HepG2 (cell line): Measurements from ENCODE around the gene EIF5B. TPM values are rescaled to one million over a fixed set of nuclear protein-coding genes. Genes with fewer than 3 reads are reported as not detected.

ENCODE experiments used
- ATAC-seq: fragments of 200-7000 bp; cut with Tn5 transposase; 3 replicates; pipeline ENCODE4 v1.9.1; 2020; ENCODE audit warnings: mild to moderate bottlenecking, moderate library complexity
- BruUV-seq: library from RNA; stranded (reverse); fragments of 400-500 nt; replicated peaks from 2 replicates; lab custom pipeline; 2021; lab: Mats Ljungman, UMichigan
- CTCF ChIA-PET: fragments of 300-600 bp; formaldehyde crosslinking; extraction: SDS; loops from one replicate; lab custom pipeline; 2021; ENCODE audit warnings: low total read pairs, inconsistent platforms, low intra/inter-chr PET ratio; lab: Yijun Ruan, JAX
- POLR2A ChIA-PET: fragments of 350-600 bp; sonication (Branson Sonifier 250); formaldehyde crosslinking; loops from one replicate; lab custom pipeline; 2020; ENCODE audit warnings: antibody characterized with exemption, inconsistent platforms; lab: Yijun Ruan, JAX
- DNase-seq: peaks from one replicate; pipeline ENCODE4 v3.0.0-alpha.2; 2015; ENCODE audit warnings: low spot score
- FAIRE-seq: peaks from 3 replicates; lab custom pipeline; 2011; peaks lifted over from hg19 to GRCh38; lab: Jason Lieb, UNC
- H2AFZ ChIP-seq: one replicate; pipeline ENCODE4 v1.6.1; 2011; ENCODE audit warnings: low read length, inconsistent platforms
- H3K27ac ChIP-seq: fragments of 300-600 bp; 3 replicates; pipeline ENCODE4 v1.8.0; 2011; ENCODE audit warnings: mixed run types, mild to moderate bottlenecking, mixed read lengths, low read length, inconsistent platforms; ENCODE audit not compliant: insufficient read depth; ENCODE audit errors: extremely low read length
- H3K27me3 ChIP-seq, 2 experiments: fragments of 200-600 bp in 1 of 2; 2 replicates in 1 of 2; 3 replicates in 1 of 2; pipeline versions ENCODE4 v1.6.0 to v1.8.0; 2011; ENCODE audit warnings: low read length in 2 of 2, mild to moderate bottlenecking in 2 of 2, moderate library complexity in 2 of 2, inconsistent platforms in 1 of 2; ENCODE audit not compliant: insufficient read depth in 2 of 2, control insufficient read depth in 1 of 2
- H3K36me3 ChIP-seq, 2 experiments: fragments of 200-600 bp in 1 of 2; replicated peaks in 1 of 2; 2 replicates in 1 of 2; 3 replicates in 1 of 2; pipeline versions ENCODE4 v1.5.1 to v1.8.0; 2011; ENCODE audit warnings: low read length in 2 of 2, inconsistent platforms in 1 of 2; ENCODE audit not compliant: insufficient read depth in 2 of 2, control insufficient read depth in 1 of 2
- H3K4me1 ChIP-seq: 2 replicates; pipeline ENCODE4 v1.5.1; 2012; ENCODE audit warnings: low read length, inconsistent platforms; ENCODE audit not compliant: insufficient read depth
- H3K4me2 ChIP-seq: 2 replicates; pipeline ENCODE4 v1.6.0; 2011; ENCODE audit warnings: low read depth, low read length, inconsistent platforms
- H3K4me3 ChIP-seq, 3 experiments: fragments of 200-600 bp in 1 of 3; sonication (generic), shearing (Covaris generic) in 1 of 3; replicated peaks in 1 of 3; 2 replicates each; pipeline ENCODE4 v1.5.1; 2011 to 2016; ENCODE audit warnings: low read length in 3 of 3, inconsistent platforms in 2 of 3, low read depth in 2 of 3, mild to moderate bottlenecking in 2 of 3, control low read depth in 1 of 3, mixed read lengths in 1 of 3; ENCODE audit not compliant: insufficient read depth in 1 of 3
- H3K79me2 ChIP-seq: one replicate; pipeline ENCODE4 v1.6.1; 2011; ENCODE audit warnings: low read length, inconsistent platforms; ENCODE audit not compliant: insufficient read depth
- H3K9ac ChIP-seq: 2 replicates; pipeline ENCODE4 v1.6.0; 2011; ENCODE audit warnings: mild to moderate bottlenecking, low read depth, low read length, inconsistent platforms; ENCODE audit not compliant: insufficient read depth
- H3K9me3 ChIP-seq: 2 replicates; pipeline ENCODE4 v1.5.1; 2012; ENCODE audit warnings: mild to moderate bottlenecking, low read length
- H4K20me1 ChIP-seq: 2 replicates; pipeline ENCODE4 v1.6.0; 2011; ENCODE audit warnings: inconsistent platforms, mild to moderate bottlenecking, low read length, moderate library complexity; ENCODE audit not compliant: insufficient read depth
- FLYWCH1 ChIP-seq: sonication (generic); formaldehyde crosslinking; IDR thresholded peaks from 2 replicates; pipeline ENCODE4 v1.8.1; 2023; ENCODE audit warnings: mild to moderate bottlenecking, missing genetic modification reagents
- XBP1 ChIP-seq: sonication (generic); formaldehyde crosslinking; IDR thresholded peaks from 2 replicates; pipeline ENCODE4 v1.5.0; 2020; ENCODE audit warnings: missing genetic modification reagents
- WGBS: methylation state at CpG from one replicate; pipeline ENCODE4 v1.1.6; 2017; ENCODE audit warnings: low lambda C conversion rate; 5-methylcytosine and 5-hydroxymethylcytosine counted together
- in situ Hi-C: cut with HindIII; loops from 2 replicates; pipeline ENCODE4 v1.10.0; 2017; ENCODE audit warnings: low pct_unique_long_range_greater_than_20kb; ENCODE audit not compliant: extremely low pct_ligation_motif_present
- intact Hi-C: fragments of 100-400 bp; cut with micrococcal nuclease; formaldehyde crosslinking; loops from one replicate; pipeline ENCODE4 v1.10.0; 2022; ENCODE audit not compliant: unreplicated experiment
- polyA plus RNA-seq, 8 experiments: library from polyadenylated mRNA; depleted of rRNA in 3 of 8; stranded (reverse) in 7 of 8; unstranded in 1 of 8; fragments of >200 nt; fragmentation: Illumina TruSeq in 4 of 8; extraction: Trizol in 4 of 8; gene quantifications; 2 replicates each; pipeline versions ENCODE4 v1.2.1 to v1.2.3, GENCODE V29; 2011 to 2016; ENCODE audit warnings: low read depth in 4 of 8, missing spikeins in 1 of 8, mixed read lengths in 1 of 8; ENCODE audit not compliant: insufficient read depth in 1 of 8
- total RNA-seq, 5 experiments: library from RNA; depleted of rRNA; stranded (reverse); fragments of >200 nt; fragmentation: Illumina TruSeq; extraction: Trizol; gene quantifications; 2 replicates each; pipeline ENCODE4 v1.2.3, GENCODE V29; 2016; ENCODE audit warnings: low read depth in 1 of 5

The EIF5B gene
- total and polyA plus RNA-seq, 2 of the 13 experiments (the other 11 are each of a cell fraction or from before 2014, with no cell fraction given): 8.8 to 32.1 TPM

GRCh38 chr2:99420031-99420430 lies 82.8 kb downstream of the EIF5B start:
- no peak for DNase-seq
- in situ Hi-C loops: no loop called here
- BruUV-seq: no TSS peak
- POLR2A ChIA-PET: no interaction called here
- Histone ChIP-seq H3K4me1 (no peaks in the 10 kb centered on the region), H3K9me3 (no peaks in the 10 kb centered on the region), H3K79me2 (no peaks in the 10 kb centered on the region), H4K20me1 (no peaks in the 10 kb centered on the region), H2AFZ (no peak overlapping the region)
- WGBS: 97% methylated on average over 1 of the region's 1 CpG
- TF ChIP-seq XBP1 (CRISPR knock-in tag): no peak
- TF ChIP-seq, all 625 proteins: peak for 0
- Histone ChIP-seq H3K4me3 (no peak overlapping the region), H3K9ac (no peak overlapping the region), H3K4me2 (no peak overlapping the region), H3K27ac (no peak overlapping the region), H3K36me3 (peaks cover 31 to 93% of the 10 kb centered on the region in 2 experiments), H3K27me3 (no peaks in the 10 kb centered on the region)
- CTCF ChIA-PET: no interaction called here
- intact Hi-C loops: no loop called here
- no peak for ATAC-seq
- FAIRE-seq: no peak

- FAIRE-seq (no peak), ATAC-seq (no peak), DNase-seq (no peak)
- Histone ChIP-seq H3K9me3 (no peaks in the 10 kb centered on the region), H3K27ac (no peak overlapping the region), H2AFZ (no peak overlapping the region), H4K20me1 (no peaks in the 10 kb centered on the region), H3K4me2 (no peak overlapping the region), H3K27me3 (no peaks in the 10 kb centered on the region), H3K4me1 (no peaks in the 10 kb centered on the region), H3K9ac (no peak overlapping the region)
- CTCF ChIA-PET: no interaction called here
- in situ Hi-C loops (no loop called here), intact Hi-C loops (no loop called here)
- BruUV-seq: no TSS peak
- no peak for TF ChIP-seq FLYWCH1 (CRISPR knock-in tag)
- TF ChIP-seq, all 625 proteins: peak for 0
- POLR2A ChIA-PET: no interaction called here
- 93% methylated on average over 5 of the region's 5 CpGs for WGBS
- Histone ChIP-seq H3K36me3 (peaks cover 28 to 93% of the 10 kb centered on the region in 2 experiments), H3K79me2 (no peaks in the 10 kb centered on the region), H3K4me3 (no peak overlapping the region)
Measured at GRCh38 chr2:99420751-99421299, 83.6 kb downstream of the EIF5B start.
